Liver (tissue), 9 donors: ENCODE results near the gene SIK3. TPM values are rescaled to one million over a fixed set of nuclear protein-coding genes. Genes with fewer than 3 reads are reported as not detected.

Experiments
- DNase-seq: peaks from one replicate; pipeline ENCODE4 v3.0.0-alpha.2; 2017; ENCODE audit warnings: low spot score
- H3K27ac ChIP-seq, 2 donors: one replicate each; pipeline ENCODE4 v1.7.0; 2013; ENCODE audit warnings: inconsistent platforms in 2 of 2, low read length in 2 of 2, control low read depth in 1 of 2, low read depth in 1 of 2, mild to moderate bottlenecking in 1 of 2
- H3K27me3 ChIP-seq, 4 donors: one replicate each; pipeline versions ENCODE4 v1.6.1 to v1.7.0; 2013; ENCODE audit warnings: low read length in 3 of 4, inconsistent platforms in 1 of 4, mild to moderate bottlenecking in 1 of 4, moderate library complexity in 1 of 4; ENCODE audit not compliant: control insufficient read depth in 4 of 4, insufficient read depth in 4 of 4
- H3K36me3 ChIP-seq, 4 donors: one replicate each; pipeline versions ENCODE4 v1.6.1 to v1.7.0; 2013; ENCODE audit warnings: low read length in 3 of 4, mild to moderate bottlenecking in 3 of 4, low read depth in 1 of 4, moderate library complexity in 1 of 4; ENCODE audit not compliant: control insufficient read depth in 4 of 4, insufficient read depth in 3 of 4
- H3K4me1 ChIP-seq, 4 donors: one replicate each; pipeline versions ENCODE4 v1.6.1 to v1.7.0; 2013; ENCODE audit warnings: low read length in 3 of 4, mild to moderate bottlenecking in 3 of 4, moderate library complexity in 1 of 4; ENCODE audit not compliant: control insufficient read depth in 4 of 4, insufficient read depth in 4 of 4
- H3K4me3 ChIP-seq, 3 donors: one replicate each; pipeline versions ENCODE4 v1.6.1 to v1.7.0; 2013; ENCODE audit warnings: low read length in 3 of 3, control low read depth in 1 of 3, low read depth in 1 of 3, mild to moderate bottlenecking in 1 of 3
- H3K9ac ChIP-seq, 2 donors: one replicate each; pipeline ENCODE4 v1.7.0; 2013; ENCODE audit warnings: low read length in 2 of 2, mild to moderate bottlenecking in 2 of 2, moderate library complexity in 2 of 2, control low read depth in 1 of 2, low read depth in 1 of 2
- H3K9me3 ChIP-seq, 4 donors: one replicate each; pipeline versions ENCODE4 v1.6.1 to v1.7.0; 2013; ENCODE audit warnings: low read length in 3 of 4; ENCODE audit not compliant: control insufficient read depth in 4 of 4
- CTCF ChIP-seq: fragments of 150-350 bp; IDR thresholded peaks from 2 replicates; pipeline ENCODE4 v1.5.1; 2017; ENCODE audit warnings: improper control_type of control experiment, low read depth, low read length; ENCODE audit not compliant: missing input control
- EGR1 ChIP-seq, 2 donors: IDR thresholded peaks; 2 replicates each; pipeline ENCODE4 v1.6.1; 2016 to 2018; ENCODE audit warnings: antibody characterized with exemption in 2 of 2, low read depth in 2 of 2
- FOXA1 ChIP-seq: IDR thresholded peaks from 2 replicates; pipeline ENCODE4 v1.6.1; 2016; ENCODE audit warnings: antibody characterized with exemption
- FOXA2 ChIP-seq: IDR thresholded peaks from 2 replicates; pipeline ENCODE4 v1.6.1; 2016; ENCODE audit warnings: antibody characterized with exemption
- GABPA ChIP-seq, 2 donors: IDR thresholded peaks in 1 of 2; conservative IDR thresholded peaks in 1 of 2; 2 replicates each; pipeline ENCODE4 v1.6.1; 2016; ENCODE audit warnings: antibody characterized with exemption in 2 of 2, mild to moderate bottlenecking in 1 of 2, moderate library complexity in 1 of 2
- HNF4A ChIP-seq, 2 donors: conservative IDR thresholded peaks; 2 replicates each; pipeline ENCODE4 v1.6.1; 2016; ENCODE audit warnings: antibody characterized with exemption in 2 of 2, mild to moderate bottlenecking in 2 of 2
- HNF4G ChIP-seq: IDR thresholded peaks from 2 replicates; pipeline ENCODE4 v1.6.1; 2016; ENCODE audit warnings: antibody characterized with exemption
- JUND ChIP-seq, 2 donors: IDR thresholded peaks; 2 replicates each; pipeline ENCODE4 v1.6.1; 2016; ENCODE audit warnings: antibody characterized with exemption in 2 of 2
- NR2F2 ChIP-seq: IDR thresholded peaks from 2 replicates; pipeline ENCODE4 v1.6.1; 2016; ENCODE audit warnings: antibody characterized with exemption
- RAD21 ChIP-seq, 2 donors: IDR thresholded peaks; 2 replicates each; pipeline ENCODE4 v1.6.1; 2016; ENCODE audit warnings: antibody characterized with exemption in 2 of 2, mild to moderate bottlenecking in 2 of 2
- RXRA ChIP-seq, 2 donors: IDR thresholded peaks; 2 replicates each; pipeline ENCODE4 v1.6.1; 2017 to 2018; ENCODE audit warnings: antibody characterized with exemption in 2 of 2, mild to moderate bottlenecking in 1 of 2
- SP1 ChIP-seq: IDR thresholded peaks from 2 replicates; pipeline ENCODE4 v1.6.1; 2018; ENCODE audit warnings: antibody characterized with exemption, mild to moderate bottlenecking
- TAF1 ChIP-seq: conservative IDR thresholded peaks from 2 replicates; pipeline ENCODE4 v1.6.1; 2016; ENCODE audit warnings: antibody characterized with exemption, mild to moderate bottlenecking
- YY1 ChIP-seq: IDR thresholded peaks from 2 replicates; pipeline ENCODE4 v1.6.1; 2016; ENCODE audit warnings: antibody characterized with exemption, mild to moderate bottlenecking
- ZBTB33 ChIP-seq: IDR thresholded peaks from 2 replicates; pipeline ENCODE4 v1.6.1; 2016; ENCODE audit warnings: antibody characterized with exemption
- WGBS: extraction: QIAGEN DNeasy Blood & Tissue Kit; methylation state at CpG from one replicate; pipeline ENCODE4 v1.1.7; 2013; 5-methylcytosine and 5-hydroxymethylcytosine counted together
- polyA plus RNA-seq, 2 donors: library from polyadenylated mRNA; stranded (reverse) in 1 of 2; unstranded in 1 of 2; fragments of 200-250 nt in 1 of 2; fragments of >200 nt in 1 of 2; fragmentation: Nextera tagmentation in 1 of 2; extraction: Ambion mirVana in 1 of 2; gene quantifications; one replicate each; pipeline versions ENCODE4 v1.2.1 to v1.2.3, GENCODE V29; 2013 to 2015
- total RNA-seq, 2 donors: library from RNA; depleted of rRNA; stranded (reverse); fragments of >200 nt; gene quantifications; one replicate each; pipeline ENCODE4 v1.2.3, GENCODE V29; 2014
- TF ChIP-seq, protein P1 (sequence below): IDR thresholded peaks from 2 replicates; pipeline ENCODE4 v1.6.1; 2016; ENCODE audit warnings: antibody characterized with exemption
- TF ChIP-seq, protein P2 (sequence below): IDR thresholded peaks from 2 replicates; pipeline ENCODE4 v1.6.1; 2016; ENCODE audit warnings: antibody characterized with exemption
- TF ChIP-seq, protein P3 (sequence below): IDR thresholded peaks from 2 replicates; pipeline ENCODE4 v1.6.1; 2016; ENCODE audit warnings: antibody characterized with exemption, mild to moderate bottlenecking
- donor health status: healthy.
- donor health status: healthy.
- donor health status: healthy.
- donor health status: healthy.
- donor health status: healthy.

The SIK3 gene
- total and polyA plus RNA-seq, 4 donors, result 6.9 to 52.4 (median 14.4) TPM

- no peaks in the 10 kb centered on the region for H3K27me3 ChIP-seq
- DNase-seq, result no peak
- H3K4me3 ChIP-seq, result no peak overlapping the region
- H3K27ac ChIP-seq, result no peak overlapping the region
- no peak for TF ChIP-seq YY1
- TF ChIP-seq SP1, result no peak
- no peak for TF ChIP-seq HNF4G
- no peak for TF ChIP-seq GABPA (IDR thresholded peaks at IDR 0.05 in 1 of 2, conservative IDR thresholded peaks at IDR 0.05 in 1 of 2)
- TF ChIP-seq JUND (IDR thresholded peaks at IDR 0.05), result no peak
- no peak for TF ChIP-seq ZBTB33
- TF ChIP-seq NR2F2, result no peak
- TF ChIP-seq, protein P1, sequence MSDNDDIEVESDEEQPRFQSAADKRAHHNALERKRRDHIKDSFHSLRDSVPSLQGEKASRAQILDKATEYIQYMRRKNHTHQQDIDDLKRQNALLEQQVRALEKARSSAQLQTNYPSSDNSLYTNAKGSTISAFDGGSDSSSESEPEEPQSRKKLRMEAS, result no peak
- no peak for TF ChIP-seq CTCF
- TF ChIP-seq FOXA2, result no peak
- TF ChIP-seq, protein P2, sequence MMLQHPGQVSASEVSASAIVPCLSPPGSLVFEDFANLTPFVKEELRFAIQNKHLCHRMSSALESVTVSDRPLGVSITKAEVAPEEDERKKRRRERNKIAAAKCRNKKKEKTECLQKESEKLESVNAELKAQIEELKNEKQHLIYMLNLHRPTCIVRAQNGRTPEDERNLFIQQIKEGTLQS, result no peak
- TF ChIP-seq RAD21 (IDR thresholded peaks at IDR 0.05), result no peak
- TF ChIP-seq TAF1, result no peak
- no peak for TF ChIP-seq FOXA1
- no peak for TF ChIP-seq HNF4A (conservative IDR thresholded peaks at IDR 0.05)
- no peak for TF ChIP-seq RXRA (IDR thresholded peaks at IDR 0.05)
- TF ChIP-seq, protein P3, sequence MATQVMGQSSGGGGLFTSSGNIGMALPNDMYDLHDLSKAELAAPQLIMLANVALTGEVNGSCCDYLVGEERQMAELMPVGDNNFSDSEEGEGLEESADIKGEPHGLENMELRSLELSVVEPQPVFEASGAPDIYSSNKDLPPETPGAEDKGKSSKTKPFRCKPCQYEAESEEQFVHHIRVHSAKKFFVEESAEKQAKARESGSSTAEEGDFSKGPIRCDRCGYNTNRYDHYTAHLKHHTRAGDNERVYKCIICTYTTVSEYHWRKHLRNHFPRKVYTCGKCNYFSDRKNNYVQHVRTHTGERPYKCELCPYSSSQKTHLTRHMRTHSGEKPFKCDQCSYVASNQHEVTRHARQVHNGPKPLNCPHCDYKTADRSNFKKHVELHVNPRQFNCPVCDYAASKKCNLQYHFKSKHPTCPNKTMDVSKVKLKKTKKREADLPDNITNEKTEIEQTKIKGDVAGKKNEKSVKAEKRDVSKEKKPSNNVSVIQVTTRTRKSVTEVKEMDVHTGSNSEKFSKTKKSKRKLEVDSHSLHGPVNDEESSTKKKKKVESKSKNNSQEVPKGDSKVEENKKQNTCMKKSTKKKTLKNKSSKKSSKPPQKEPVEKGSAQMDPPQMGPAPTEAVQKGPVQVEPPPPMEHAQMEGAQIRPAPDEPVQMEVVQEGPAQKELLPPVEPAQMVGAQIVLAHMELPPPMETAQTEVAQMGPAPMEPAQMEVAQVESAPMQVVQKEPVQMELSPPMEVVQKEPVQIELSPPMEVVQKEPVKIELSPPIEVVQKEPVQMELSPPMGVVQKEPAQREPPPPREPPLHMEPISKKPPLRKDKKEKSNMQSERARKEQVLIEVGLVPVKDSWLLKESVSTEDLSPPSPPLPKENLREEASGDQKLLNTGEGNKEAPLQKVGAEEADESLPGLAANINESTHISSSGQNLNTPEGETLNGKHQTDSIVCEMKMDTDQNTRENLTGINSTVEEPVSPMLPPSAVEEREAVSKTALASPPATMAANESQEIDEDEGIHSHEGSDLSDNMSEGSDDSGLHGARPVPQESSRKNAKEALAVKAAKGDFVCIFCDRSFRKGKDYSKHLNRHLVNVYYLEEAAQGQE, result no peak
- TF ChIP-seq EGR1 (IDR thresholded peaks at IDR 0.05; ENCODE audit: low read depth in 2 of 2), result no peak
- H3K36me3 ChIP-seq, result no peaks in the 10 kb centered on the region
- H3K9ac ChIP-seq, result no peak overlapping the region
- H3K4me1 ChIP-seq, result peaks cover 10 to 39% (median 33%) of the 10 kb centered on the region in 4 donors
- H3K9me3 ChIP-seq, result no peaks in the 10 kb centered on the region
- WGBS, result 98% methylated on average over 1 of the region's 1 CpG
These were observed 16.3 kb downstream of the SIK3 start for GRCh38 chr11:117081908-117082307.
